D721Med (cell line): ENCODE results near the gene HDLBP.

Experiments
- DNase-seq: peaks from one replicate; pipeline ENCODE4 v3.0.0; 2011; ENCODE audit warnings: low spot score; ENCODE audit not compliant: insufficient read length
- FAIRE-seq: peaks from 2 replicates; lab custom pipeline; 2011; peaks lifted over from hg19 to GRCh38; lab: Jason Lieb, UNC
- TF ChIP-seq, protein P1 (sequence below): IDR thresholded peaks from 2 replicates; pipeline ENCODE4 v1.5.1; 2012; ENCODE audit warnings: mild to moderate bottlenecking, control low read depth; ENCODE audit not compliant: insufficient read depth; ENCODE audit errors: missing control alignments

HDLBP gene

GRCh38 chr2:241273210-241274020, 42.1 kb downstream of the HDLBP start:
- TF ChIP-seq, protein P1, sequence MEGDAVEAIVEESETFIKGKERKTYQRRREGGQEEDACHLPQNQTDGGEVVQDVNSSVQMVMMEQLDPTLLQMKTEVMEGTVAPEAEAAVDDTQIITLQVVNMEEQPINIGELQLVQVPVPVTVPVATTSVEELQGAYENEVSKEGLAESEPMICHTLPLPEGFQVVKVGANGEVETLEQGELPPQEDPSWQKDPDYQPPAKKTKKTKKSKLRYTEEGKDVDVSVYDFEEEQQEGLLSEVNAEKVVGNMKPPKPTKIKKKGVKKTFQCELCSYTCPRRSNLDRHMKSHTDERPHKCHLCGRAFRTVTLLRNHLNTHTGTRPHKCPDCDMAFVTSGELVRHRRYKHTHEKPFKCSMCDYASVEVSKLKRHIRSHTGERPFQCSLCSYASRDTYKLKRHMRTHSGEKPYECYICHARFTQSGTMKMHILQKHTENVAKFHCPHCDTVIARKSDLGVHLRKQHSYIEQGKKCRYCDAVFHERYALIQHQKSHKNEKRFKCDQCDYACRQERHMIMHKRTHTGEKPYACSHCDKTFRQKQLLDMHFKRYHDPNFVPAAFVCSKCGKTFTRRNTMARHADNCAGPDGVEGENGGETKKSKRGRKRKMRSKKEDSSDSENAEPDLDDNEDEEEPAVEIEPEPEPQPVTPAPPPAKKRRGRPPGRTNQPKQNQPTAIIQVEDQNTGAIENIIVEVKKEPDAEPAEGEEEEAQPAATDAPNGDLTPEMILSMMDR = no peak
- no peak for FAIRE-seq
- DNase-seq = no peak

DNA sequence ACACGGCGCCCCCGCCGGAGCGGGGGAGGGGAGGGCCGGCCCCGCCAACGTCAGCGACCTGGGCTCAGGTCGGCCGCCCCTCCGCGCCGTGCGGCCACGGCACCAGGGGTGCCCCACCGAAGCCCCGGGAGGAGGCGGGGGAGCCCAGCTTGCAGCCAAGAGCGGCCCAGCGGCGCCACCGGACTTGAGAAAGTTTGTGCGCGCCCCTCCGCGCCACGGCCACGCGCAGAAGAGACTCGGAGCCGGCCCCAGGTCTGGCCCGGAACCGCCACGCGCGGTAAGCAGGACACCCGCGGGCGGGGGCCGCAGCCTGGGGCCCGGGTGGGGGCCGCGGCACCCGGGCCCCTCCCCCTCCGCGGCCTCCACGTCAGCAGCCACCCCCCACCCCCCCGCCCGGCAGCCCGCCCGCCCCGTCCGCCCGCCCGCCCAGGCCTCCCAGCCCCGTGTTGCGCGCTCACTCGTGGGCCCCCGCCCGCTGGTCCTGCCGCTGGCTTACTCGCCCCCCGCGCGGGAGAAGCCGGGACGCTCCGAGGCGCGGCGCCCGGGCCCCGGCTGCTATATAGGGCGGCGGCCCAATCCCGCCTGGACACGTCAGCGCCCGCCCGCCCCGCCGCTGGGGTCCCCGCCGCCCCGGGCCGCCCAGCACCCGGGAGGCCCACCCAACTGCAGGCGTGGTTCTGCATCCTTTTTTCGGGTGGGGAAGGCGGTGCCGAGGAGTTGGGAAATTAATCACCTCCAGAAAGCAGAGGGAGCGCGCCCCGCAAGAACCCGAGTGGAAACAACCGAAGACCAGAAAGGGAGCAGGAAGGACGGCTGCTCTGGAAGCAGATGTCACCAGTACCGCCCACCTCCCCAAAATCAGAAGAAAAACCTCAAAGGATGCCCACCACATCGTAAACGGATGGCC, 42.9 kb downstream of the HDLBP start:
- TF ChIP-seq, protein P1 = no peak
- no peak for FAIRE-seq
- no peak for DNase-seq

DNA sequence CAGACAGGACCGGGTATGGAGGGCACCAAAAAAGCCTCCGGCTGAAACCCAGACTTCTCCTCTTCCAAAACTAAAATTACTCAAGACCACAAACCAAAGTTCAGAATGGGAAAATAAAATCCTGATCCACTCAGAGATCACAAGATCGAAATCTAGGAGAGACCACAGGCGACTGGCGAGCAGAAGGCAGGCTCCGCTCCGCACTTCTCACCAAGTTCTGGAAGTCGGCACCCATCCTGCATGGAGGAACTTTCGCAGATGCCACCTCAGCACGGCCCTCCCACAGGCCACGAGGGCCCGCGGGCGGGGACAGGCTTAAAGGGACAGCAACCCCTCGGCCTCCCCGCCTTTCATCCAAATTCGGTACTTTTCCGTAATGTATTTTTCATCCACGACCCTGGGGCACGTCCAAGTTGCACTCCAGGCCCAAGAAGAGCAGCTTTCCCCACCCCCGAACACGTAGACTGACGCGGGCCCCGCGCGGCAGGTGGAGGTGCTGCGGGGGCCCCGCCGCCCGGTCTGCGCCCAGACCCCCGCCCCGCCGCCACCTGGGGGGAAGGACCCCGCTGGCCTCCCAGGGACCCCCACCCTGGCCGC, 43.7 kb downstream of the HDLBP start:
- no peak for FAIRE-seq

GRCh38 chr2:241270531-241270930, 44.9 kb downstream of the HDLBP start:
- TF ChIP-seq, protein P1 = no peak
- no peak for DNase-seq
- no peak for FAIRE-seq

More for the DNA sequence above, 43.7 kb downstream of the HDLBP start:
- TF ChIP-seq, protein P1 = no peak
- no peak for DNase-seq

DNA sequence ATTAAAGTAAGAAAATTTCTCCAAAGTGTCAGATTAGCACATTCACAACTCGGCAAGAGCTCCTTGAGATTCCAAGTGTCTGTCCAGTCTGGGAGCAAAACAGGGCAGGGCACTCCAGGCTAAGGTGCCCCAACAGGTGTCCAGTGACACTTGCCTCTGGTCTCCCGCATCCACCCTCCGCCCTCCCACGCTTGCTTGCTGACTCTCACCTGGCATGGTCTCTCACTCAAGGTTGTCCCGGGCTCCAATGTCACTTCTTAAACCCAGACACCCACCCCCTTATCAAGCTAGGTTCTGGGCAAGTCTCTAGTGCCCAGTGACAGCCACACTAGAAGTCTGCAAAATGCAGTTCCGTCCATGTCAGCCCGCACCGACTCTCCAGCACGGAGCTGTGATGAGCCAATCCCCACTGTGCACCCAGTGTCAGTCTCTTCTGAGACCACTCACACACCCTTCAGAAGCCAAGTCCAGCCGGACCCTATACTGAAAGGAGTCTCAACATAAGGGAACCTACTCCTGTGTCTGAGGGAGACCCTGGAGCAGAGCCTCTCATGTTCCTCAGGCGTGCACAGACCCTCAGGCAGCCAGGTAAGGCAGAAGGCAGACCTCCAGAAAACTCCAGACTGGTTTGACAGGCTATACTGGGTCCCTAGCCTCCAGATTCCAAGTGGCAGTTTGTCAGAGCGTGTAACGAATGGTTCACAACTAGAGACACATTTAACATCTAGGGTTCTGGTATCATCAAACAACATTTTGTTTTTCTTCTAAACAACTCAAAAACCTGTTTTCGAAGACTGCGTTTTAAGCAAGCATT, 45.6 kb downstream of the HDLBP start:
- DNase-seq = no peak
- TF ChIP-seq, protein P1 = no peak
- FAIRE-seq = no peak

GRCh38 chr2:241268716-241269445, 46.6 kb downstream of the HDLBP start:
- TF ChIP-seq, protein P1 = no peak
- FAIRE-seq (no peak), DNase-seq (no peak)
